Measurements from ENCODE around the gene THAP5. TPM values are rescaled to one million over a fixed set of nuclear protein-coding genes. Genes with fewer than 3 reads are reported as not detected.
"Not testable (repeated sequence)": the region's sequence is repeated elsewhere in the genome, so short reads cannot be mapped to it uniquely, and the experiment has no call there.

The THAP5 gene
- total and polyA plus RNA-seq, 2 donors (not counting 3 experiments of a cell fraction or from before 2014, with no cell fraction given), result 2.5 to 14.1 TPM

DNA sequence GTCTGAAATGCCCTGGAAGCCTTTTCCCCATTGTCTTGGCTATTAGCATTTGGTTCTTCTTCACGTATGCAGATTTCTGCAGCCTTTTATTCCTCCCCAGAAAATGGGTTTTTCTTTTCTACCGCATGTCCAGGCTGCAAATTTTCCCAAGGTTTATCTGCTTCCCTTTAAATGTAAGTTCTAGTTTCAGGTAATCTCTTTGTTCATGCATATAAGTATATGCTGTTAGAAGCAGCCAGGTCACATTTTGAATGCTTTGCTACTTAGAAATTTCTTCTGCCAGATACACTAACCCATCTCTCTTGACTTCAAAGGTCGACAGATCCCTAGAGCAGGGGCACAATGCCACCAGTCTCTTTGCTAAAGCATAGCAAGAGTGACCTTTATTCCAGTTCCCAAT lies 12.3 kb downstream of the THAP5 start:
- Histone ChIP-seq H3K27ac (ENCODE audit: insufficient read depth, low read depth, low read length) (no peak overlapping the region), H3K9me3 (replicated peaks; ENCODE audit: control insufficient read depth, insufficient read depth, low read length) (peaks cover 2% of the 10 kb centered on the region), H3K79me2 (ENCODE audit: control insufficient read depth, insufficient read depth, low read length) (no peaks in the 10 kb centered on the region), H3K9me1 (replicated peaks; ENCODE audit: control insufficient read depth, extremely low read depth, insufficient read depth, low read length) (no peaks in the 10 kb centered on the region), H3K27me3 (ENCODE audit: control insufficient read depth in 2 of 2, insufficient read depth in 2 of 2, low read length in 2 of 2) (no peaks in the 10 kb centered on the region), H2AFZ (ENCODE audit: low read depth, low read length) (no peak overlapping the region), H3K4me2 (ENCODE audit: insufficient read depth, low read length) (no peak overlapping the region), H3K9ac (replicated peaks; ENCODE audit: extremely low read depth, insufficient read depth, low read length) (no peak overlapping the region), H3K4me1 (ENCODE audit: control insufficient read depth, extremely low read depth, insufficient read depth, low read length) (no peaks in the 10 kb centered on the region), H3K4me3 (replicated peaks in 1 of 3; ENCODE audit: insufficient read depth in 1 of 3, low read depth in 1 of 3, low read length in 3 of 3) (no peak overlapping the region), H4K20me1 (replicated peaks; ENCODE audit: control insufficient read depth, extremely low read depth, insufficient read depth, low read length) (no peaks in the 10 kb centered on the region), H3K36me3 (ENCODE audit: control insufficient read depth in 2 of 2, extremely low read depth in 1 of 2, insufficient read depth in 2 of 2, low read length in 2 of 2) (no peaks in the 10 kb centered on the region)
- dilution Hi-C loops (cut with MboI; ENCODE audit: extremely low pct_ligation_motif_present, low sequenced_read_pairs), result no loop called here
- BruUV-seq (replicated peaks), result no TSS peak
- ChIA-PET CTCF (no interaction called here), POLR2A (no interaction called here)
- no peak for DNase-seq (ENCODE audit: low read depth, low spot score)
- intact Hi-C loops (cut with micrococcal nuclease), result no loop called here
- TF ChIP-seq GATA2 (IDR thresholded peaks at IDR 0.05; ENCODE audit: insufficient read depth, insufficient read length, low read depth, low read length) (no peak), MYC (IDR thresholded peaks at IDR 0.05; ENCODE audit: low read depth, low read length) (no peak), POLR2AphosphoS5 (IDR thresholded peaks at IDR 0.05; ENCODE audit: insufficient read depth, low read depth, low read length) (no peak), JUN (IDR thresholded peaks at IDR 0.05; ENCODE audit: borderline replicate concordance, insufficient read depth, insufficient read length, low read depth) (no peak), EZH2 (IDR thresholded peaks at IDR 0.05; ENCODE audit: borderline replicate concordance, low read depth, low read length, severe bottlenecking) (no peak), CTCF (IDR thresholded peaks at IDR 0.05; ENCODE audit: extremely low read depth in 1 of 2, insufficient read depth in 1 of 2, low read depth in 1 of 2, low read length in 2 of 2) (no peak), FOS (IDR thresholded peaks at IDR 0.05; ENCODE audit: borderline replicate concordance, insufficient read depth, low read length) (no peak), POLR2A (IDR thresholded peaks at IDR 0.05; ENCODE audit: low read depth, low read length) (no peak)
- TF ChIP-seq, protein P1, sequence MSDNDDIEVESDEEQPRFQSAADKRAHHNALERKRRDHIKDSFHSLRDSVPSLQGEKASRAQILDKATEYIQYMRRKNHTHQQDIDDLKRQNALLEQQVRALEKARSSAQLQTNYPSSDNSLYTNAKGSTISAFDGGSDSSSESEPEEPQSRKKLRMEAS (IDR thresholded peaks at IDR 0.05; ENCODE audit: insufficient read depth, insufficient read length), result no peak
- no peak for FAIRE-seq

DNA sequence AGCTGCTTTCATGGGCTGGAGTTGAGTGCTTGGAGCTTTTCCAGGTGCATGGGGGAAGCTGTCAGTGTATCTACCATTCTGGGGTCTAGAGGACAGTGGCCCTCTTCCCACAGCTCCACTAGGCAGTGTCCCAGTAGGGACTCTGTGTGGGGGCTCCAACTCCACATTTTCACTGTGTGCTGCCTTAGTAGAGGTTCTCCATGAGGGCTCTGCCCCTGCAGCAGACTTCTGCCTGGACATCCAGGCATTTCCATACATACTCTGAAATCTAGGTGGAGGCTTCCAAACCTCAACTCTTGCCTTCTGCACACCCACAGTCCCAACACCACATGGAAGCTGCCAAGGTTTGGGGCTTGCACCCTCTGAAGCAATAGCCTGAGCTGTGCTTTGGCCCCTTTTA lies 12.8 kb downstream of the THAP5 start:
- FAIRE-seq; H3K36me3 ChIP-seq (ENCODE audit: control insufficient read depth in 2 of 2, extremely low read depth in 1 of 2, insufficient read depth in 2 of 2, low read length in 2 of 2); H3K9me3 ChIP-seq (replicated peaks; ENCODE audit: control insufficient read depth, insufficient read depth, low read length); dilution Hi-C loops (cut with MboI; ENCODE audit: extremely low pct_ligation_motif_present, low sequenced_read_pairs); H3K9ac ChIP-seq (replicated peaks; ENCODE audit: extremely low read depth, insufficient read depth, low read length); POLR2A ChIA-PET; DNase-seq (ENCODE audit: low read depth, low spot score); H3K4me1 ChIP-seq (ENCODE audit: control insufficient read depth, extremely low read depth, insufficient read depth, low read length); BruUV-seq (replicated peaks); H4K20me1 ChIP-seq (replicated peaks; ENCODE audit: control insufficient read depth, extremely low read depth, insufficient read depth, low read length); H3K27ac ChIP-seq (ENCODE audit: insufficient read depth, low read depth, low read length); CTCF ChIA-PET; intact Hi-C loops (cut with micrococcal nuclease); H3K79me2 ChIP-seq (ENCODE audit: control insufficient read depth, insufficient read depth, low read length); H2AFZ ChIP-seq (ENCODE audit: low read depth, low read length); H3K27me3 ChIP-seq (ENCODE audit: control insufficient read depth in 2 of 2, insufficient read depth in 2 of 2, low read length in 2 of 2); H3K4me3 ChIP-seq (replicated peaks in 1 of 3; ENCODE audit: insufficient read depth in 1 of 3, low read depth in 1 of 3, low read length in 3 of 3); H3K4me2 ChIP-seq (ENCODE audit: insufficient read depth, low read length); H3K9me1 ChIP-seq (replicated peaks; ENCODE audit: control insufficient read depth, extremely low read depth, insufficient read depth, low read length): not testable (repeated sequence)

DNA sequence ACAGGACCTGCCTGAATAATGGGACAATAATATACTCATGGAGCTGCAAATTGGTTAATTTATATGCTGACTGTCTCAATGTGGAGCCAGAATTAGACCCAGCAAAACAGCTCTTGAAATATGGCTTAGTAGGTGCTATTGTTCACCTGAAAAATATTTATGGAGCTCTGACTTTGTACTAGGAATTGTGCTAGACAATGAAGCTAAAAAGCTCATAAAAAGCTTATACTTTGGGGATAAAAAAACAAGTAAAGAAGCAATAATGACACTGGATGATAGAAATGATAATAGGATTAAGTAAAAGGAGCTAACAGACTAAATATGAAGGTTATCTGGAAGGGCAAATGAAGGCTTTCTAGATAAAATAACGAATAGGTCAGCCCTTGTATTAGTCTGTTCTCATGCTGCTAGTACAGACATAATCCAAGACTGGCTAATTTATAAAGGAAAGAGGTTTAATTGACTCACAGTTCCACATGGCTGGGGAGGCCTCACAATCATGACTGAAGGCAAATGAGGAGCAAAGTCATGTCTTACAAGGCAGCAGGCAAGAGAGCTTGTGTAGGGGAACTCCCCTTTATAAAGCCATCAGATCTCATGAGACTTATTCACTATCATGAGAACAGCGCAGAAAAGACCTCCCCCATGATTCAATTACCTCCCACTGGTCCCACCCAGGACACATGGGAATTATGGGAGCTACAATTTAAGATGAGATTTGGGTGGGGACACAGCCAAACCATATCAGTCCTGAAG lies 21.2 kb downstream of the THAP5 start:
- H3K79me2 ChIP-seq (ENCODE audit: control insufficient read depth, insufficient read depth, low read length); H3K9ac ChIP-seq (replicated peaks; ENCODE audit: extremely low read depth, insufficient read depth, low read length); FAIRE-seq; H3K36me3 ChIP-seq (ENCODE audit: control insufficient read depth in 2 of 2, extremely low read depth in 1 of 2, insufficient read depth in 2 of 2, low read length in 2 of 2); H3K27me3 ChIP-seq (ENCODE audit: control insufficient read depth in 2 of 2, insufficient read depth in 2 of 2, low read length in 2 of 2); H3K9me1 ChIP-seq (replicated peaks; ENCODE audit: control insufficient read depth, extremely low read depth, insufficient read depth, low read length); BruUV-seq (replicated peaks); dilution Hi-C loops (cut with MboI; ENCODE audit: extremely low pct_ligation_motif_present, low sequenced_read_pairs); H3K4me3 ChIP-seq (replicated peaks in 1 of 3; ENCODE audit: insufficient read depth in 1 of 3, low read depth in 1 of 3, low read length in 3 of 3); POLR2A ChIA-PET; H3K4me1 ChIP-seq (ENCODE audit: control insufficient read depth, extremely low read depth, insufficient read depth, low read length); DNase-seq (ENCODE audit: low read depth, low spot score); H3K27ac ChIP-seq (ENCODE audit: insufficient read depth, low read depth, low read length); H2AFZ ChIP-seq (ENCODE audit: low read depth, low read length); H4K20me1 ChIP-seq (replicated peaks; ENCODE audit: control insufficient read depth, extremely low read depth, insufficient read depth, low read length); H3K4me2 ChIP-seq (ENCODE audit: insufficient read depth, low read length); H3K9me3 ChIP-seq (replicated peaks; ENCODE audit: control insufficient read depth, insufficient read depth, low read length); intact Hi-C loops (cut with micrococcal nuclease): not testable (repeated sequence)
- CTCF ChIA-PET, result interaction anchor here (1.0 kb wide), 1 partner anchor 51 kb away, joined by 3 read pairs; no protein-coding TSS in a partner anchor

All from endothelial cell of umbilical vein (primary cell).